NCI-H146 (cell line): ENCODE results near the gene GABPA.
A peak's percentile ranks its signal among the peaks of the same experiment; 100 is the strongest.
"Not testable (repeated sequence)": the region's sequence is repeated elsewhere in the genome, so short reads cannot be mapped to it uniquely, and the experiment has no call there.

Experiments
- DNase-seq: peaks from one replicate; lab custom pipeline; 2025; lab: John Stamatoyannopoulos, UW

The GABPA gene

DNA sequence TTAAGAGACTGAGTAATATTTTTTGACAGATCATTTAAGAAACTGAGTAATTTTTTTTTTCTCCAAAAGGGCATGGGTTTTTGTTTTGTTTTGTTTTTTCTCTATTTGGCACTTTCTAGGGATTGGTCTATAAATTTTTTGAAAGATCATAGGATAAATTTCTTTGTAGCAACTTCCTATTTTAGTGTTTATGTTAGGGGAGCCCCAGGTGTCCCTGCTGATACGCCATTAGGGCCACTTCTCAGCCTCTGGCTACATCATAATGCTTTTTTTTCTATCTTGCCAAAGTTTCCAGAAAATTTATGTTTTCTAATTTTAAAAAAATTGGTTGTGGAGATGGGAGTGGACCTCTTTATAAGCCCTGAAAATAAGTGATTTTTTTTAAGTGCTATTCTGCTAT, 2.6 kb downstream of the GABPA start:
- no peak for DNase-seq

DNA sequence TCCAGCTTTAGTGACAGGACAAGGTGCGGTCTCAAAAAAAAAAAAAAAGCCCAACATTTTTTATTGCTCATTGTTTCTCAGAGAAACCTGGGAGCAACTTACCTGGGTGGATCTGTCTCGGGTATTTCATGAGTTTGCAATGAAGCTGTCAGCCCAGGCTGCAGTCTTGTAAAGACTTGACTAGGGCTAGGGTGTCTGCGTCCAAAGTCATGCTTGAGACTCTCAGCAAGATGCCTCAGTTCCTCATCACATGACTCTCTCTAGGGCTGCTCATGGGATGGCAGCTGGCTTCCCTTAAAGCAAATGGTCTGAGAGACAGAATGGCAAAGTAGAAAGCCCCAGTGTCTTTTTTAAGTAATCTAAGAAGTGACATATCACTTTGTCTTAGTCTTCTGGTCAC, 8.1 kb downstream of the GABPA start:
- DNase-seq = no peak

GRCh38 chr21:25744854-25745253, 10.1 kb downstream of the GABPA start:
- no peak for DNase-seq

DNA sequence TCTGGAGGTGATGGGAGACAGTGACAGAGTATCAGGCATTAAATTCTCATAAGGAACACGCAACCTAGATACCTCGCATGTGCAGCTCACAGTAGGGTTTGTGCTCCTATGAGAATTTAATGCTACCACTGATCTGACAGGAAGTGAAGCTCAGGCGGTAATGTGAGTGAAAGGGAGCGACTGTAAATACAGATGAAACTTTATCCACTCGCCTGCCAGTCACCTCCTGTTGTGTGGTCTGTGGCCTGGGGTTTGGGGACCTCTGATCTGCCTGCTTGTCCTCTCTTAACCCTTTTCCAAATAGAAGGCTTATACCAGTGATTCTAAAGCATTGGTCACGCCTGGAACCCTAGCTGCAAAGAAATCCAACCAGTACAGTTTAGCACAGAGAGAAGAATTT, 15.3 kb downstream of the GABPA start:
- no peak for DNase-seq

GRCh38 chr21:25752416-25752815, 17.6 kb downstream of the GABPA start:
- DNase-seq = no peak

DNA sequence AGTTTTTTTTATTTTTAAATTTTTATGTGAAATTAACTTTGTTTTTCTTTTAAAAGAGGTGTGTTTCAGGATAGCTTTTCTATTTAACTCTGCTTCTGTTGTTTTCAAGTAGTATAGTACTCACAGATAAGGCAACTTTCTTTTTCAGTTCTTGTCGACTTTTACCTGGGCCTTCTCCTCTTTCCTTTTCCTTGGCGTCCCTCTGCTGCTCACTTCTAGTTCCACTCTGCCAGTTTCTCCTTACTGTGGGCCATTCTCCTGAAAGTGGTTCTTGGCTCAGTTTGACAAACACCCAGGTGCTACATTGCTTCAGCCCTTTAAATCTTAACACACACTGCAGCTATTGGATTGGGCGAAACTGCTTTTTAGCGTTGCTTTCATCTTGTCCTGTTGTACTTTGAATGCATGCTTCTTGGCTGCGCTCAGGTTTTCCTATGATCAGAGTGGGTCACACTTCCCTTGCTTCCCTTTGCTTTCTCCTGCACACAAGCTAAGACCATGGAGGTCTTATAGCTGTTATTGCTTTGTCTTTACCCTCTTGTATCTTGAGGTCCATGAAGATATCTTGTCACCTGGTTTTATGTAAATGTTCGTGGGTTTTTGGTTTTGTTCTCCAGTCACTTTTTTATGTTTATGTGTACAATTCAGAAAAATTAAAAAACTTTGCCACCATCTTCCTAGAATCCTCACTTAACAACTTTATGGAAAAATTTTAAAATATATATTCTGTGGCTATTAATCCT, 21.6 kb downstream of the GABPA start:
- no peak for DNase-seq

- DNase-seq = no peak
These were observed 22.8 kb downstream of the GABPA start for GRCh38 chr21:25757531-25757930.

DNA sequence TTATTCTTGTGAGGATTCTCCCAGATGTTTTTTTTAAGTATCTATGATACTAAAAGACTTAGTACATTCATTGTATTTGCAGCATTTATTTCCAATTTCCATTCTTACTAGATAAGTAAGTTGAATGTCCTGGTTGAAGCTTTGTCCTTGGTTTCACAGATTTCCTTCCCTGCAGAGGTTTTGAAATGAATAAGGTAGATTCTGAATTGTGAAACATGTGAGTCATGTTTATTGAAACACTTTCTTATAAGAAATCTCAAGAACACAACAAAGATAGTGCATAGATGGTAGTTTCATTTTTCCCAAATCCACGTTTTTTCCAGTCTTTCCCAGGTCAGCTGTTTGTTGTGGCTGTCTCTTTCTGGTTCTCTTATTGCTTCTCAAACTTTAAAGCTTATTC, 24.8 kb downstream of the GABPA start:
- no peak for DNase-seq

DNA sequence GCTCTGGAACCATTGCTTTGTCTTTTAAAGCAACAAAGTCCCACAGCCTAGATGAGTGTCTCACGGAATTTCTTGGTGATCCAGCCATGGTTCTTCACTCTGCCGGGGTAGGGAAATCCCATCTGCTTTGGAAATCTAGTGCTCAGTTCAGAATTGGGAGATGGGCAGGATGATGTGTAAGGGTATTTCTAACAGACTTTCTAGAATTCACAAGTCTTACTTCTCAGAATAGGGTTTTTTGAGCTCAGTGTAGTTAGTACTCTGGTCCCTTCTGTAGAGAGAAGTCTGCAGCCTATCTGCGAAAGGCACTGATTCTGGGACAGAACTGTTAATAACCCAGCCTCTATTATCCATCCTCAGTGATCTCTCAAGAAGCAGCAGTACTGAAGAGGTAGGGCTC, 25.3 kb downstream of the GABPA start:
- DNase-seq = no peak

GRCh38 chr21:25760677-25761076, 25.9 kb downstream of the GABPA start:
- DNase-seq = no peak

DNA sequence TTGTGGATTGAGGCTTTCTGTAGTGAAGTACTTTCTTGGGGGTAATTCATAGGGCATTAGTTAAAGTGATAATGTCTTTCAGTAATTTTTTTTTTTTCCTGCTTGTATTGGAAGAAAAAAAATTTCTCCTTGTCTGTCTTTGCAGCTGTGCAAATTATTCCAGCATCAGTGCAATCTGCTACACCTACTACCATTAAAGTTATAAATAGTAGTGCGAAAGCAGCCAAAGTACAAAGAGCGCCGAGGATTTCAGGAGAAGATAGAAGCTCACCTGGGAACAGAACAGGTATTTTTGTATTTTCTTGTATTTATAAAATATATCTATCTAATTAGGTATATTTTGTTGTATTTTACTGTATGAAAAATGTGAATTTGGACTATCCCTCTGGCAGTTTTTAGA, 29.3 kb downstream of the GABPA start:
- no peak for DNase-seq

GRCh38 chr21:25767921-25768320, 33.1 kb downstream of the GABPA start:
- no peak for DNase-seq

- no peak for DNase-seq
These were observed 37.9 kb downstream of the GABPA start for GRCh38 chr21:25772686-25773085.

GRCh38 chr21:25776440-25776839, 41.7 kb downstream of the GABPA start:
- no peak for DNase-seq

DNA sequence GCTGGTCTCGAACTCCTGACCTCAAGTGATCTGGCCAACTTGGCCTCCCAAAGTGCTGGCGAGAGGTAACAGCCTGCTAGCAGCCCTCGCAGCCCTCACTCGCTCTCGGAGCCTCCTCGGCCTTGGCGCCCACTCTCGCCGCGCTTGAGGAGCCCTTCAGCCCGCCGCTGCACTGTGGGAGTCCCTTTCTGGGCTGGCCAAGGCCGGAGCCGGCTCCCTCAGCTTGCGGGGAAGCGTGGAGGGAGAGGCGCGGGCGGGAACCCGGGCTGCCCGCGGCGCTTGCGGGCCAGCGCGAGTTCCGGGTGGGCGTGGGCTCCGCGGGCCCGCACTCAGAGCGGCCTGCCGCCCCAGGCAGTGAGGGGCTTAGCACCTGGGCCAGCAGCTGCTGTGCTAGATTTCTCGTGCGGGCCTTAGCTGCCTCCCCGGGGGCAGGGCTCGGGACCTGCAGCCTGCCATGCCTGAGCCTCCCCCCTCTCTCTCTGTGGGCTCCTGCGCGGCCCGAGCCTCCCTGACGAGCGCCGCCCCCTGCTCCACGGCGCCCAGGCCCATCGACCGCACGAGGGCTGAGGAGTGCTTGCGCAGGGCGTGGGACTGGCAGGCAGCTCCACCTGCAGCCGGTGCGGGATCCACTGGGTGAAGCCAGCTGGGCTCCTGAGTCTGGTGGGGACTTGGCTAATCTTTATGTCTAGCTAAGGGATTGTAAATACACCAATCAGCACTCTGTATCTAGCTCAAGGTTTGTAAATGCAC, 43.5 kb downstream of the GABPA start:
- DNase-seq = not testable (repeated sequence)

DNA sequence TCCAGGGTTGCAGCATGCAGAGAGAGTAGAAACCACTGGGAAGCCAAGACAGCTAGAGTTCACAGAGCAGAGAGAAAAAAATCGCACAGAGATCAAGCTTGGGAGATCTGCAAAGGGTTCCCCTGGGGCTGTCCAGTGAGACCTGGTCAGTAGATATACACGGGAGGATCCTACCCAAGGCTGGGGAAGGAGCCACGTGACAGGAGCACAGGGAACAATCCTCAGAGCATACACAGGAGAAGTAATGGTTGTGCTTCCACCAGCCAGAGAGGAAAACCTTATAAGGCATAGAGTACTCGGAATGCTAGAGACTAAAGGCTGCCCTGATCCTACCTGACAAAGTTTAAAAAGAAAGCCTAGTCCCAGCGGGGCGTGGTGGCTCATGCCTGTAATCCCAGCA, 53.9 kb downstream of the GABPA start:
- DNase-seq = peak; percentile 45

DNA sequence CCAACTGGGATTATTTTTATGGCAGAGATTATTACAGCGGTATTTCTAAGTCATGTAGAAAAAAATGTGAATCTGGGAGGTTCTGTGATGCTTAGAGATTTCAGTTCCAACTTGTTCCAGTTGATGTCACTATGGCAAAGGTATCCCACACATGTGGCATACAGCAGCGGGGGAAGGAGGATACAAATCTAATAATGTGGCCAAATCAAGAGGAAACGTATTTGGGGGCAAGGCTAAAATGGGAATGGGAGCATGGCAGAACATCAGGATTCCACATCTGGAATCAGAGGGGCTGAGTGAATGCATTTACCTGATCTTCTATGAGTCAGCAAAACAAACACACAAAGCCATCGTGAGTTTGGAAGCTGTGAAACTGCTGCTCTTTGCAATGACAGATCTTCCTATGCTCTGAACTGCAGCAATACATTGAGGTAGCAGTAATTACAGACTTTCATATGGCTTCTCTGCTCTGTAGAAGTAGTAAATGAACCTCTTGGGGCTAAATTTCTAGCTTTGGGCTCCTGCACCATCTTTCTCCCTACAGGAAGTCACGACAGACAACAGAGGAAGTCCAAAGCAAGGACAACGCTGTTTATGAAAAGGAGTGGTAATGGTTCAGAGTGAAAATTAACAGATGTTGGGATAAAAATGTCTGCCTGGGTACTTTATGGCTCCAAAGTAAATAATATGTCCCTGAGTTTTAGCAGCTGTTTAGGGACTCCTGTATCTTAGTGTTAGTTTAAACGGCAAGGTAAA, 55.5 kb downstream of the GABPA start:
- peak; percentile 43 for DNase-seq

DNA sequence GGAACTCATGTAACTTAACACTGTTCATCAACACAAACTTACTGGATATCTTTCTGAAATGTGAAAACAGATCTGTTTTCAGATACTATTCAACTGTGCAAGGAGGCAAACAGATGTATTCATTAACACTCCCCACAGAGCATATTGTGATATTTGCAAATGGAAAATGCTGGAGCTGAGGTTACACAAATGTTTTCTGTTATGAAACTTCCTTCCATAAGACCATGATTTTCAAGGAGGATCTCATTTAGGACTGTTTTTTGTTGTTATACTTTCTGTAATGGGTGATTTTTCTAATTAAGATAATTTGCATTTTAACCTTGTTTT, 56.1 kb downstream of the GABPA start:
- no peak for DNase-seq

GRCh38 chr21:25791319-25791718, 56.5 kb downstream of the GABPA start:
- DNase-seq = peak; percentile 7

- DNase-seq = peak; percentile 79
These were observed 66.6 kb downstream of the GABPA start for GRCh38 chr21:25801217-25802014.

DNA sequence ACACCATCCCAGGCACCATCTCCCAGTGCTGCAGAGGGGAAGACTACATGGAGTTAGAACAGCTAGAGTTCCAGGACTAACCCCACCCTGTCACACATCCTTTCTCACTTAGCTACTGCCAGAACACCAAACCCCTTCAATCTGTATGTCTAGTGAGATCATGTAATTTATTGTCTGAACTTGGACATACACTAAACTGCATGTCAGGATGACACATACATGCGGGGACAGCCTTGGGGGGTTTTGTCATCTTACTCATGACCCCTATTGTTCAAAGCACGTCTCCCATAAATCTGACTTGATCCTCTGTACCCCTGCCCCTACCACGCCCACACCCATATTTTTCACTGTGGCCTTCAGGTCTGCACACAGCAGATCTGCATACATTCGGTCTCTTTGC, 71.3 kb downstream of the GABPA start:
- no peak for DNase-seq

DNA sequence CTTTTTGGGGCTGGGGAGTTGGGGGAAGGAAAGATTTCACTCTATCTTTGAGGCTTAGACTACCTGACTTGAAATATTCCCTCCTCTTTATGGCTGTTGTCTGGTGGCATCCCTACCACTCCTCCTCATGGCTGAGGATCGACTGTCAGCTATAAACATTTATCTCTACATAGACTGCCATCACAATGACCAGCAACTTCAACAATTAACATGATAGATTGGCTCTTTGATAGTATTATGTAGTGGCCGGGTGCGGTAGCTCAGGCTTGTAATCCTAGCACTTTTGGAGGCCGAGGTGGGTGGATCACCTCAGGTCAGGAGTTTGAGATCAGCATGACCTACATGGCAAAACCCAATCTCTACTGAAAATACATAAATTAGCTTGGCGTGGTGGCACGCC, 72.4 kb downstream of the GABPA start:
- no peak for DNase-seq
